HUES64 (cell line): ENCODE data around the gene ZNF831.

Experiments used
- H3K27ac ChIP-seq: 2 replicates; pipeline ENCODE4 v1.7.0; 2013; ENCODE audit warnings: low read depth, low read length, inconsistent platforms
- H3K27me3 ChIP-seq: 2 replicates; pipeline ENCODE4 v1.6.1; 2013; ENCODE audit warnings: mild to moderate bottlenecking, low read length; ENCODE audit not compliant: insufficient read depth
- H3K36me3 ChIP-seq: 2 replicates; pipeline ENCODE4 v1.6.1; 2013; ENCODE audit warnings: mild to moderate bottlenecking, low read length; ENCODE audit not compliant: insufficient read depth
- H3K4me1 ChIP-seq: 2 replicates; pipeline ENCODE4 v1.6.1; 2013; ENCODE audit warnings: mild to moderate bottlenecking, low read length, moderate library complexity; ENCODE audit not compliant: insufficient read depth
- H3K4me3 ChIP-seq: 2 replicates; pipeline ENCODE4 v1.5.1; 2013; ENCODE audit warnings: mild to moderate bottlenecking, low read length, moderate library complexity
- H3K9ac ChIP-seq: 2 replicates; pipeline ENCODE4 v1.6.1; 2013; ENCODE audit warnings: mild to moderate bottlenecking, low read depth, low read length
- H3K9me3 ChIP-seq: 2 replicates; pipeline ENCODE4 v1.6.1; 2013; ENCODE audit warnings: low read depth, low read length; ENCODE audit not compliant: insufficient read depth
- WGBS: fragments of 150-250, 120-280 bp; methylation state at CpG from one replicate; pipeline ENCODE4 v1.1.7; 2013; ENCODE audit warnings: missing lambda C conversion rate; 5-methylcytosine and 5-hydroxymethylcytosine counted together

The ZNF831 gene

GRCh38 chr20:59170406-59171349, 7.1 kb downstream of the ZNF831 start:
- Histone ChIP-seq H3K36me3 (no peaks in the 10 kb centered on the region), H3K27ac (no peak overlapping the region), H3K9ac (no peak overlapping the region), H3K27me3 (no peaks in the 10 kb centered on the region), H3K4me1 (no peaks in the 10 kb centered on the region), H3K4me3 (no peak overlapping the region), H3K9me3 (no peaks in the 10 kb centered on the region)
- 82% methylated on average over 6 of the region's 6 CpGs for WGBS

- Histone ChIP-seq H3K9me3 (no peaks in the 10 kb centered on the region), H3K4me3 (no peak overlapping the region), H3K27ac (no peak overlapping the region), H3K9ac (no peak overlapping the region), H3K27me3 (no peaks in the 10 kb centered on the region), H3K36me3 (no peaks in the 10 kb centered on the region), H3K4me1 (no peaks in the 10 kb centered on the region)
- WGBS: 94% methylated on average over 8 of the region's 8 CpGs
Measured at GRCh38 chr20:59171986-59172385, 8.4 kb downstream of the ZNF831 start.

- H3K4me1 ChIP-seq: no peaks in the 10 kb centered on the region
- H3K27me3 ChIP-seq: no peaks in the 10 kb centered on the region
- 88% methylated on average over 5 of the region's 7 CpGs for WGBS
- no peaks in the 10 kb centered on the region for H3K36me3 ChIP-seq
- no peak overlapping the region for H3K9ac ChIP-seq
- no peaks in the 10 kb centered on the region for H3K9me3 ChIP-seq
- no peak overlapping the region for H3K4me3 ChIP-seq
- H3K27ac ChIP-seq: no peak overlapping the region
Measured at GRCh38 chr20:59173938-59174491, 10.4 kb downstream of the ZNF831 start.

GRCh38 chr20:59175002-59175401, 11.4 kb downstream of the ZNF831 start:
- WGBS: 78% methylated on average over 1 of the region's 1 CpG
- Histone ChIP-seq H3K4me1 (no peaks in the 10 kb centered on the region), H3K27me3 (no peaks in the 10 kb centered on the region)

GRCh38 chr20:59175861-59176260, 12.2 kb downstream of the ZNF831 start:
- no peak overlapping the region for H3K9ac ChIP-seq
- WGBS: 95% methylated on average over 2 of the region's 2 CpGs
- no peaks in the 10 kb centered on the region for H3K27me3 ChIP-seq
- no peak overlapping the region for H3K27ac ChIP-seq
- H3K9me3 ChIP-seq: no peaks in the 10 kb centered on the region
- H3K36me3 ChIP-seq: no peaks in the 10 kb centered on the region
- H3K4me3 ChIP-seq: no peak overlapping the region
- H3K4me1 ChIP-seq: no peaks in the 10 kb centered on the region

More at GRCh38 chr20:59175002-59175401, 11.4 kb downstream of the ZNF831 start:
- H3K9ac ChIP-seq: no peak overlapping the region
- no peaks in the 10 kb centered on the region for H3K9me3 ChIP-seq
- H3K36me3 ChIP-seq: no peaks in the 10 kb centered on the region
- no peak overlapping the region for H3K27ac ChIP-seq
- no peak overlapping the region for H3K4me3 ChIP-seq

- Histone ChIP-seq H3K9ac (no peak overlapping the region), H3K9me3 (no peaks in the 10 kb centered on the region), H3K27ac (no peak overlapping the region), H3K4me1 (no peaks in the 10 kb centered on the region), H3K27me3 (no peaks in the 10 kb centered on the region), H3K4me3 (no peak overlapping the region), H3K36me3 (no peaks in the 10 kb centered on the region)
- 95% methylated on average over 5 of the region's 5 CpGs for WGBS
Measured at GRCh38 chr20:59176812-59177211, 13.2 kb downstream of the ZNF831 start.

GRCh38 chr20:59177266-59178250, 13.9 kb downstream of the ZNF831 start:
- WGBS: 95% methylated on average over 13 of the region's 13 CpGs
- H3K9ac ChIP-seq: no peak overlapping the region
- no peak overlapping the region for H3K27ac ChIP-seq
- H3K4me3 ChIP-seq: no peak overlapping the region
- H3K27me3 ChIP-seq: no peaks in the 10 kb centered on the region
- H3K9me3 ChIP-seq: no peaks in the 10 kb centered on the region
- H3K36me3 ChIP-seq: no peaks in the 10 kb centered on the region
- no peaks in the 10 kb centered on the region for H3K4me1 ChIP-seq

GRCh38 chr20:59178983-59179595, 15.5 kb downstream of the ZNF831 start:
- H3K9me3 ChIP-seq: no peaks in the 10 kb centered on the region
- WGBS: 78% methylated on average over 10 of the region's 10 CpGs
- no peak overlapping the region for H3K4me3 ChIP-seq

GRCh38 chr20:59179988-59180387, 16.4 kb downstream of the ZNF831 start:
- no peak overlapping the region for H3K27ac ChIP-seq
- no peaks in the 10 kb centered on the region for H3K9me3 ChIP-seq
- WGBS: 92% methylated on average over 2 of the region's 5 CpGs
- no peak overlapping the region for H3K9ac ChIP-seq
- no peaks in the 10 kb centered on the region for H3K4me1 ChIP-seq
- H3K4me3 ChIP-seq: no peak overlapping the region
- H3K27me3 ChIP-seq: no peaks in the 10 kb centered on the region
- H3K36me3 ChIP-seq: no peaks in the 10 kb centered on the region

More at GRCh38 chr20:59178983-59179595, 15.5 kb downstream of the ZNF831 start:
- H3K36me3 ChIP-seq: no peaks in the 10 kb centered on the region
- H3K9ac ChIP-seq: no peak overlapping the region
- no peaks in the 10 kb centered on the region for H3K27me3 ChIP-seq
- no peaks in the 10 kb centered on the region for H3K4me1 ChIP-seq
- no peak overlapping the region for H3K27ac ChIP-seq

- WGBS: 100% methylated on average over 2 of the region's 2 CpGs
- no peaks in the 10 kb centered on the region for H3K36me3 ChIP-seq
- no peaks in the 10 kb centered on the region; the same call in 1 of the 2 replicates for H3K4me1 ChIP-seq
- no peak overlapping the region for H3K4me3 ChIP-seq
- no peaks in the 10 kb centered on the region for H3K27me3 ChIP-seq
- no peak overlapping the region for H3K9ac ChIP-seq
- no peak overlapping the region for H3K27ac ChIP-seq
- no peaks in the 10 kb centered on the region for H3K9me3 ChIP-seq
Measured at GRCh38 chr20:59181936-59182335, 18.3 kb downstream of the ZNF831 start.
